Astrocyte (in vitro differentiated cells and primary cell): ENCODE results near the gene DZANK1.

Source experiments
- CTCF ChIP-seq: IDR thresholded peaks from 2 replicates; pipeline ENCODE4 v1.5.1; 2011; ENCODE audit warnings: low read depth, mild to moderate bottlenecking, inconsistent platforms, low read length, moderate library complexity; ENCODE audit not compliant: insufficient read depth
- EZH2 ChIP-seq: IDR thresholded peaks from 2 replicates; pipeline ENCODE4 v1.6.1; 2012; ENCODE audit warnings: mild to moderate bottlenecking, low read length, inconsistent platforms; ENCODE audit not compliant: insufficient read depth

- TF ChIP-seq EZH2 (no peak), CTCF (no peak)
These were observed 22.9 kb downstream of the DZANK1 start for GRCh38 chr20:18443886-18444285.
